ES-I3 (cell line): Measurements from ENCODE around the gene PACS2.

ENCODE experiments used
- H3K36me3 ChIP-seq: 2 replicates; pipeline ENCODE4 v1.6.1; 2013; ENCODE audit warnings: mild to moderate bottlenecking, low read length, control low read depth, moderate library complexity; ENCODE audit not compliant: insufficient read depth
- H3K4me1 ChIP-seq: 2 replicates; pipeline ENCODE4 v1.6.1; 2013; ENCODE audit warnings: mild to moderate bottlenecking, control low read depth, low read length; ENCODE audit not compliant: insufficient read depth
- H3K9ac ChIP-seq: 2 replicates; pipeline ENCODE4 v1.6.1; 2013; ENCODE audit warnings: low read depth, mild to moderate bottlenecking, low read length, moderate library complexity
- H3K9me3 ChIP-seq: 2 replicates; pipeline ENCODE4 v1.6.1; 2013; ENCODE audit warnings: mild to moderate bottlenecking, low read length, moderate library complexity; ENCODE audit not compliant: control insufficient read depth, insufficient read depth

Gene PACS2

DNA sequence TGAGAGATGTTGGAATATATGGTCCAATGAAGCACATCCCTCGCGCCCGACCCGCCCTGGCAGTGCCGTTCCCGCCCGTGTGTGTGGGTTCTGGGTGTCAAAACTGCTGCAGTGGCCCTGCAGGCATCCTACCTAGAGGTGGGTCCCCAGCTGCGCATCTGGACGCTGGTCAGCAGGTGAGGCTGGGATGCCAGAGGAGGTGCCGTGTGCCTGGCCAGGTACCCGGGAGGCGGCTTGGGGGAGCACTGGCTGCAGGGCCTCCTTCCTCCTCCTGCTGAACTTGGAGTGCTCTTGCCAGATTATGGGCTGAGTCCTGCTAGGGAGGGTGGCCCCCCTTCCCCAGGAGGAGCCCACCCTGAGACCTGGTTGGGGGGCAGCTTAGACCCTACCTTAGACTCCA is 110.3 kb downstream of the PACS2 start:
- Histone ChIP-seq H3K4me1 (no peaks in the 10 kb centered on the region; the same call in 1 of the 2 replicates), H3K9me3 (no peaks in the 10 kb centered on the region), H3K36me3 (no peaks in the 10 kb centered on the region), H3K9ac (no peak overlapping the region)

DNA sequence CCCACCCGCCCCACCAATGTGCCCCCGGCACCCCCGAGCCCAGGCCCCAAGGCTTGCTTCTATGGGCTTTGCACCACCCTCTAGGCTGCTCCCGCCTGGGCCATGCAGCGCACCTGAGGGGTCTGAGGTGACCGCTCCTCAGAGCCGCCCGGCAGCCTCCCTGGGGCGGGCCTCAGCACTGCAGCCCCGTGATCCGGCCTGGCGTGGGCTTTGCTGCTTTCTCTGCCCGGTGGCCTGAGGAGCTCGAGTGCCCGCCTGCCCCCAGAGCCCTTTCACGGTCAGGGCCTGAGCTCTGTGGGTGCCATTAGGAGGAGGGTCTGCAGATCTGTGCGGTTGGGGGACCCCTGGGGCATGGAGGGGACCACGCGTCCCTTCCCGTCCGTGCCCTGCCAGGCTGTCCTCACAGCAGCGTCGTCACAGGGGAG is 111.3 kb downstream of the PACS2 start:
- H3K9me3 ChIP-seq = no peaks in the 10 kb centered on the region
- no peaks in the 10 kb centered on the region for H3K36me3 ChIP-seq
- H3K9ac ChIP-seq = no peak overlapping the region
- no peaks in the 10 kb centered on the region; the same call in 1 of the 2 replicates for H3K4me1 ChIP-seq

DNA sequence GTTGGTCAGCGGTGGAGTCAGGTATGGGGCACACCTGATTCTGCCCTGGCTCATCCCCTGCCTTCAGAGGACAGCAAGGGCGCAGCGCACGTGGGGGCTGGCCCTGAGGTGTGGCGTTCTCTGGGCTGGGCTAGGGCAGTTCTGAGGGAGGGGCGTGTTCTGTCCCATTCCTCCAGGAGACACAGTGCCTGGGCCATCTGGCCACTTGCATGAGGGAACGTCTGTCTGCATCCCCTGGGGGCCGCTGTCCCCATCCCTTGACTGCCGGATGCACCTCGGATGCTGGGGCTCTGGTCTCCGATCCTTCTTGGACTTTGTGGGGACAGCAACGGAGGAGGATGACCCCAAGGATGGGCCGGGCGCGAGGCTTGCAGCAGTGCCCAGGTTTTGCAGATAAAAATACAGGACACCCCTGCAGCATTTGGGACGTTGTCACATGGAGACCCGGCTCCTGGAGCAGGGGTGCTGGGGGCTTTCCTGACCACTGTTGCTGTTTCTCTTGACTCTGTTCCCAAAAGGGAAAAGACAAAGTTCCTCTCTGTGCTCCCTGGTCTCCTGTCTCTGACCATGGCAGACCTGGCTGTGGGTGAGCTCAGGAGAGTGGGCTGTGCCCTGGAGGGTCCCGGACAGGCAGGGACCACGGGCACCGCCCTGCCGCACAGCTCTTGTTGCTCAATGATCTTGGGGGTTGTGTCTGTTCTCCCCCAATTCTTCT is 112.0 kb downstream of the PACS2 start:
- H3K36me3 ChIP-seq = no peaks in the 10 kb centered on the region

DNA sequence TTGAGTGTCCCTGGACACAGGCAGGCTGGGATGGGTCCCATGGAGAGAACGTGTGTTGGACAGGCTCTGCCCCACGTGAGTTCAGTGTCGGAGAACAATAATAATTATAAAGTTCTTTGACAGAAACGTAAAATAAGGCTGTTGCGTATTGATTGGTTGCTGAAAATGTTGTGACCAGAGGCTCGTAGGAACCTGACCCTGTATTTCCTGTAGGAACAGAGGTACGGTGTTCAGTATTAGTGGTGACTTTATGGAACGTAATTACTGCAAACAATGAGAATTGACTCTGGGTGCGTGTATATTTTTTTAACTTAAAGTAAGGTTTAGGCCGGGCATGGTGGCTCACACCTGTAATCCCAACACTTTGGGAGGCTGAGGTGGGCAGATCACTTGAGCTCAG is 112.9 kb downstream of the PACS2 start:
- no peaks in the 10 kb centered on the region for H3K4me1 ChIP-seq
- no peaks in the 10 kb centered on the region for H3K36me3 ChIP-seq
- no peaks in the 10 kb centered on the region for H3K9me3 ChIP-seq
- H3K9ac ChIP-seq = no peak overlapping the region

More for the DNA sequence above, 112.0 kb downstream of the PACS2 start:
- Histone ChIP-seq H3K9me3 (no peaks in the 10 kb centered on the region), H3K9ac (no peak overlapping the region), H3K4me1 (no peaks in the 10 kb centered on the region; the same call in 1 of the 2 replicates)

DNA sequence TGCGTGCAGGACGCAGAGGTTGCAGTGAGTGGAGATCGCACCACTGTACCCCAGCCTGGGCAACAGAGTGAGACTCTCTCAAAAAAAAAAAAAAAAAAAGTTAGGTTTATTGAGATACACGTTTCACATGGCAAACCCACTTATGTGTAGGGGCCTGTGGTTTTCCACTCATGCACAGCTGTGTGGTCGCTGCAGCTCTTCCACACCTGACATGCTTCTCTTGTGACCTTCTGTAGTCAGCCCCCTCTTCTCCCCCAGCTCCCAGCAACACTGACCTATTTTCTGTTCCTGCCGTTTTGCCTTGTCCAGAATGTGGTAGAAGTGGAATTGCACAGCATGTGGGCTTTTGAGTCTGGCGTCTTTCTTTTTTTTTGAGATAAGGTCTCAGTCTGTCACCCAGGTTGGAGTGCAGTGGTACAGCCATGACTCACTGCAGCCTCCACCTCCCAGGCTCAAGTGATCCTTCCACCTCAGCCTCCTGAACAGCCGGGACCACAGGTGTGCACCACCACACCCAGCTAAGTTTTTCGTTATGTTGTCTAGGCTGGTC is 113.5 kb downstream of the PACS2 start:
- Histone ChIP-seq H3K9me3 (no peaks in the 10 kb centered on the region), H3K36me3 (no peaks in the 10 kb centered on the region), H3K9ac (no peak overlapping the region), H3K4me1 (no peaks in the 10 kb centered on the region)

DNA sequence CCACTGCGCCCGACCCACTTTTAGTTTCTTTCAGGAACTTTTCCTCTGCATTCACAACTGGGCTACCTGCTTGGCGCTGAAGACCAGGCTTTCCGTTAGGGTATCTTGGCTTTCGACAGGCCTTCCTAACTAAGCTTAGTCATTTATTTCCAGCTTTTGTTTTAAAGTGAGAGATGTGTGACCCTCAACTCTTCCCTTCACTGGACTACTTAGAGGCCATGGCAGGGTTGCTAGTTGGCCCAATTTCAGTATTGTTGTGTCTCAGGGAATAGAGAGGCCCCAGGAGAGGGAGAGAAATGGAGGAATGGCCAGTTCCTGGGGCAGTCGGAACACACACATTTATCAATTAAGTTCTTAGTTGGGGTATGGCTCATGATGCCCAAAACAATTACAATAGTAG is 115.5 kb downstream of the PACS2 start:
- no peak overlapping the region for H3K9ac ChIP-seq
- no peaks in the 10 kb centered on the region for H3K9me3 ChIP-seq
- H3K36me3 ChIP-seq = no peaks in the 10 kb centered on the region

DNA sequence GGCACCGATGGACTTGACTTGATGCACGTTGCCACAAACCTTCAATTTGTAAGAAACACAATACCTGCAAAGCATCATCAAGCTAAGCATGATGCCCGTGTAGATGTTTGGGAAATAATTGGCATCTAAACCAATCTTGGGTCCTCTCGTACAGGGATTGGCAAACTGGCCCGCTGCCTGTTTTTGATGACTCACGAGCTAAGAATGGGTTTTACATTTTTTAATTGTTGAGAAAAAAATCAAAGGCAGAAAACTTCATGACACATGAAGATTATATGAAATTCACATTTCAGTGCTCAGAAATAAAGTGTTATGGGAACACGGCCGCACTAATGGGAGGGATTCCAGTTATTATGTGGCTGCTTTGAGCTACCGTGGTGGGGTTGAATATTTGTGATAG is 116.0 kb downstream of the PACS2 start:
- Histone ChIP-seq H3K9me3 (no peaks in the 10 kb centered on the region), H3K9ac (no peak overlapping the region), H3K36me3 (no peaks in the 10 kb centered on the region), H3K4me1 (no peaks in the 10 kb centered on the region)

More for the DNA sequence above, 115.5 kb downstream of the PACS2 start:
- H3K4me1 ChIP-seq = no peaks in the 10 kb centered on the region

DNA sequence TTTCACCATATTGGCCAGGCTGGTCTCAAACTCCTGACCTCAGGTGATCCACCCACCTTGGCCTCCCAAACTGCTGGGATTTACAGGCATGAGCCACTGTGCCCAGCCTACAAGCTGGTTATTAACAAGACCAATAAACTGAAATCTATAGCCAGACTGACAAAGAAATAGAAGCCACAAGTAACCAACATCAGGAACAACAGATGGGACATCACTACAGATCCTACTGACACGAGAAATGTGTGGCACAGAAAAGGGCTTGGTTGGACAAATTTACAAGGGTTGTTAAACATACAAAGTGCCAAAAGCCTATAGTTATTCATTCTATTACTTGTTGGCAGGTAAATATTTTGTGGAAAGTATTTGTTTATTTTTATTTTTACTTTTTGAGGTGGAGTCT is 116.7 kb downstream of the PACS2 start:
- no peaks in the 10 kb centered on the region for H3K36me3 ChIP-seq
- no peaks in the 10 kb centered on the region for H3K4me1 ChIP-seq
- no peak overlapping the region for H3K9ac ChIP-seq
- H3K9me3 ChIP-seq = no peaks in the 10 kb centered on the region

DNA sequence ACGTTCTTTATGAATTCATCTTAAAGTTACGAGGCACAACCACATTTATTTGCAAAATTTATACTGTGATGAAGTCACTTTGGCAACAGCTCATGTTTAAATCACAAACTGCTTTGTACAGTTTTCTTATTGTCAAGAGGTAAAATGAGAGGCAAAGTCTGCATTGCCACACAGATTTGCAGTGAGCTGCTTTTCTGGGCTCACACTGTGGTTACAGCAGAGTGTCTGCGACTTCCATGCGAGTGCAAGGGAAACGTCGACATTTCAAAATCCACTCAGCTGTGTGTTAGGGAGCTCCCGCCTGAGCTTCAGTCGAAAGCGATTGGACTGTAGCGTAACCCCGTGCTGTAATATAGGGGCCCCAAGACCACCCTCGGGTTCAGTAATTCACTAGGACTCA is 118.1 kb downstream of the PACS2 start:
- no peak overlapping the region for H3K9ac ChIP-seq
- H3K9me3 ChIP-seq = no peaks in the 10 kb centered on the region
- no peaks in the 10 kb centered on the region for H3K4me1 ChIP-seq
- no peaks in the 10 kb centered on the region for H3K36me3 ChIP-seq

DNA sequence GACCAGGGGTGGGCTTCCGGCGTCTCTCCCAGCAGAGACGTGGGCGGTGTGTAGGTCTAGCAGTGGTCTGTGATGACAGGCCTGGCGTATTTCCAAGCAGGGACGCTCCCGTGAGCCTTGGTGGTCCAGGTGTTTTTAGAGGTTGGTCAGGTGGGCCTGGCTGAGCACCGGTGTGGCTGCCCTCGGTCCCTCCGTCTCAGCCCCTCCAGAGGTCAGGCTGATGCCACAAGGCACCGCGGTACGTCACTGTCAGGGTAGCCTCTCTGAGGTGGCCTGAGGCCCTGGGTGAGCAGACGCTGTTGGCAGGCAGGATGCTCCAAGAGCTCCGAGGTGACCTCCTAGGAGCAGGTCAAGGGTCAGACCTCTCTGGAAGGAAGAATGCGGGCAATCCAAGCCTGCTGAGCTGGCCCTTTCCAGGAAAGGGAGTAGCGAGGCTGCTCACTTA is 118.6 kb downstream of the PACS2 start:
- Histone ChIP-seq H3K36me3 (no peaks in the 10 kb centered on the region), H3K9ac (no peak overlapping the region), H3K4me1 (no peaks in the 10 kb centered on the region), H3K9me3 (no peaks in the 10 kb centered on the region)

DNA sequence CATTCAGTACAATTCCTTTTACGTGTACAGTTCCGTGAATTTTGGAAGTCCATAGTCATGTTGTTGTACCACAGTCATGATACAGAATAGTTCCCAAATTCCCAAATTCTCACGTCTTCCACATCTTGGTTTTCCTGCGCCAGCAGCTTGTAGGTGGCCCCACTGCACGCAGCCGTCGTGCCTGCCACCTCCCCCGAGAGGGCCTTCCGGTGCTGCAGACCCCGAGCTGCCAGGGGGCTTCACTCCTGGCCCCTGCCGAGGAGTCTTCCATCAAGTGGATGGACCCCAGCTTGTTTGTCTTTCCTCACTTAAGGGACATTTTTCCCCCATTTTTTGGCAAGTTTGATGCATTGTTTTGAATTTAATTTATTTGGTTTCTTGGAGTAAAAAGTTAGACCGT is 121.9 kb downstream of the PACS2 start:
- Histone ChIP-seq H3K36me3 (no peaks in the 10 kb centered on the region), H3K9ac (no peak overlapping the region), H3K9me3 (no peaks in the 10 kb centered on the region), H3K4me1 (no peaks in the 10 kb centered on the region)

DNA sequence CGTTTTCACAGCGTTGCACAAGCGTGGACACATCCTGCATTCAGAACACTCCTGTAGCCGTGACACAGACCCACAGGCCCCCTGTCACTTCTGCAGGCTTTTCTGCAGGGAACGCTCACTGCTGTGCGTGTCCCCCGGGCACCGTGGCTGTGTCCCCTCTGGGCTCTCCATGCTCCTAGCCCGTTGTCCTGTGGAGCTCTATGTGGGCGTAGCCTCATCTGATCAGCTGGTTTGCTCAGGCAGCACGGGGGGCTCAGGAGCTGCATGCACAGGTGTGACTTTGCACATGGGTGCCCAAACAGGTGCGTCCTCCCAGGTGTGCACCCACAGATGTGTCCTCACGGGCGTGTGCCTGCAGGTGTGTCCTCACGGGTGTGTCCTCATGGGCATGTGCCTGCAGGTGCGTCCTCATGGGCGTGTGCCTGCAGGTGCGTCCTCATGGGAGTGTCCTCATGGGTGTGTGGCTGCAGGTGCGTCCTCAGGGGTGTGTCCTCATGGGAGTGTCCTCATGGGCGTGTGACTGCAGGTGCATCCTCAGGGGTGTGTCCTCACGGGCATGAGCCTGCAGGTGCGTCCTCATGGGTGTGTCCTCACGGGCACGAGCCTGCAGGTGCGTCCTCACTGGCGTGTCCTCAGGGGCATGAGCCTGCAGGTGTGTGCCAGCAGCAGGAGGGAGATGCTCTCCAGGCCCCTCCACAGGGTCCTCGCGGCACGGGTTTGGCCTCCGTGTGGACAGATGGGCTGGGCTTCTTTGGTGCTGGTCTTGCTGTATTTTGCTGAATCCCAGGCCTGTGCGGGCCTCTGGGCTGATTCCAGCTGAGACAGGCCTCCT is 122.6 kb downstream of the PACS2 start:
- Histone ChIP-seq H3K4me1 (no peaks in the 10 kb centered on the region), H3K9ac (no peak overlapping the region), H3K9me3 (no peaks in the 10 kb centered on the region), H3K36me3 (no peaks in the 10 kb centered on the region; the same call in 1 of the 2 replicates)

DNA sequence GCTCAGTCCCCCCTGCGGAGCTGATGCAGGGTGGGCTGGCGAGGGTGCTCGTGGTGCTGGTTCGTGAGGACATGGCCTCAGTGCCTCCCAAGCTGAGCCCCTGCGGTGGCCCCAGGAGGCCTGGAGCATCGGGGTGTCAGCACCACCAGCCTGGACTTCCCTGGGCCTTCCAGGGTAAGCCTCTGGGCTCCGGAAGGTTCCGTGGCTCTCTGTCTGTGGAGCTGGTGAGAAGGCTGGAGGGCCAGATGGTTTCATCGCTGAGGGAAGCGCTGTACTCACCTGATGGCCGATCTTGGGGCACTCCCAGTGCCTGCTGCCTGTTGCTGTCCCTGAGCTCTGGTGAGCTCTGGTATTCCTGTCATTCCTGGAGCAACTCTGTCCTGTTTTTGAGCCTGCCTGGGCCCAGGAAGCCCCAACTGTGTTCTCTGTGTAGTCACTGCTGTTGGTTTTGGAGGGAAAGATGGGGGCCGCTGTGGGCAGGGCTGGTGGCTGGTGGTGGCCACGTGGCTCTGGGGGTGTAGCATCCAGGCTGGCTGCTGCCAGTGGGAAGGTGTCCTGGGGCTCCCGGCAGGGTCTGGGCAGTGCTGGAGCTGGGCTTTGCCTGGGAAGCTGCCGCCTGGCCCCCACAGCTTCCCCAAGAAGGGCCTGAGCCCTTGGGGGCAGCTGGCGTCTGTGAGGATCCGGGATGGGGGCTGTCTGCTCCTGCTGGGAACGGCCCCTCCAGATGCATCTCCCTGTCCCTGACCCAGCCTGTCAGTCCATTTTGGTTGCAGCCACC is 123.4 kb downstream of the PACS2 start:
- no peak overlapping the region for H3K9ac ChIP-seq
- no peaks in the 10 kb centered on the region for H3K4me1 ChIP-seq
- no peaks in the 10 kb centered on the region for H3K9me3 ChIP-seq
- H3K36me3 ChIP-seq = no peaks in the 10 kb centered on the region; the same call in 1 of the 2 replicates

DNA sequence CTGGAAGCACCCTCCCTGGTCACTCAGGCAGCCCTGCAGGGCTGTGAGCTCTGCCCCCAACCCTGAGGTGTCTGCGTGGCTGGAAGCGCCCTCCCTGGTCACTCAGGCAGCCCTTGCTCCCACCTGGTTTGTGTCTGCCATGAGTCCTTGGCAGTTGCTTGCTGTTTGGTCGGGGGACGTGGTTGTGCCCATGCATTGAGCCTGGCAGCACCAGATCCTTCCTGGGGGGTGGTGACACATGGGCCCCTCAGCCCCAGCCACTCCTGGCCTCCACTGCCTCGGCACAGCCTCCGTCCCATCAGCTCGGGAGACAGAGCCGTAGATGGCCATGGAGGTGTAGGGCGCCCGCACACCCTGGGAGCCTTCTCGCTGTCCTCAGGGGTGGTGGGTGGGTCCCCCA is 124.6 kb downstream of the PACS2 start:
- Histone ChIP-seq H3K9me3 (no peaks in the 10 kb centered on the region), H3K9ac (no peak overlapping the region), H3K36me3 (no peaks in the 10 kb centered on the region; the same call in 1 of the 2 replicates), H3K4me1 (no peaks in the 10 kb centered on the region)
